Fibroblast of gingiva (primary cell): ENCODE results near the gene NEAT1.
"Not testable (repeated sequence)": the region's sequence is repeated elsewhere in the genome, so short reads cannot be mapped to it uniquely, and the experiment has no call there.

Experiments
- DNase-seq: peaks from one replicate; pipeline ENCODE4 v3.0.0-alpha.2; 2011; ENCODE audit warnings: low read depth

NEAT1 gene

GRCh38 chr11:65404638-65405339 lies 17.8 kb upstream of the NEAT1 start:
- DNase-seq: no peak

- DNase-seq: no peak
Observed at GRCh38 chr11:65410936-65411680, 11.5 kb upstream of the NEAT1 start.

- no peak for DNase-seq
Observed at GRCh38 chr11:65411681-65412070, 10.9 kb upstream of the NEAT1 start.

GRCh38 chr11:65412271-65413076 lies 10.1 kb upstream of the NEAT1 start:
- no peak for DNase-seq

GRCh38 chr11:65413077-65413664 lies 9.4 kb upstream of the NEAT1 start:
- DNase-seq: not testable (repeated sequence)

- DNase-seq: peak; percentile 63
Observed at GRCh38 chr11:65414776-65415498, 7.7 kb upstream of the NEAT1 start.

GRCh38 chr11:65415499-65416340 lies 6.9 kb upstream of the NEAT1 start:
- no peak for DNase-seq

- DNase-seq: peak; percentile 77
Observed at GRCh38 chr11:65416341-65416824, 6.2 kb upstream of the NEAT1 start.

- DNase-seq: peak; percentile 27
Observed at GRCh38 chr11:65416841-65417701, 5.5 kb upstream of the NEAT1 start.

GRCh38 chr11:65417702-65418430 lies 4.7 kb upstream of the NEAT1 start:
- DNase-seq: peak; percentile 42

GRCh38 chr11:65418431-65418680 lies 4.2 kb upstream of the NEAT1 start:
- DNase-seq: no peak

GRCh38 chr11:65418681-65419459 lies 3.7 kb upstream of the NEAT1 start:
- peak; percentile 99 for DNase-seq

- no peak for DNase-seq
Observed at GRCh38 chr11:65419460-65419771, 3.2 kb upstream of the NEAT1 start.

- DNase-seq: peak; percentile 99
Observed at GRCh38 chr11:65419772-65420481, 2.7 kb upstream of the NEAT1 start.

- DNase-seq: no peak
Observed at GRCh38 chr11:65420506-65420905, 2.1 kb upstream of the NEAT1 start.

GRCh38 chr11:65420979-65421793 lies 1.4 kb upstream of the NEAT1 start:
- DNase-seq: peak; percentile 100
